Esophagus squamous epithelium (tissue), 4 donors: ENCODE data around the gene CHMP1B.

ENCODE experiments used
- CTCF ChIP-seq, 6 experiments: fragments of 450-650 bp in 4 of 6; fragments of 200-600 bp in 2 of 6; sonication (generic) in 2 of 6; IDR thresholded peaks; one replicate each; pipeline ENCODE4 v1.5.1; 2016 to 2019; ENCODE audit warnings: antibody characterized with exemption in 6 of 6, mild to moderate bottlenecking in 4 of 6, moderate library complexity in 4 of 6
- POLR2A ChIP-seq, 4 donors: fragments of 450-650 bp; IDR thresholded peaks; one replicate each; pipeline ENCODE4 v1.6.1; 2017; ENCODE audit warnings: antibody characterized with exemption in 4 of 4, mild to moderate bottlenecking in 4 of 4, moderate library complexity in 3 of 4

- TF ChIP-seq CTCF (IDR thresholded peaks at IDR 0.05) = no peak
- TF ChIP-seq POLR2A (IDR thresholded peaks at IDR 0.05) = no peak
Measured at GRCh38 chr18:11887328-11888128, 36.3 kb downstream of the CHMP1B start.
